GM12873 (cell line): Measurements from ENCODE around the gene PYGB.
A peak's percentile ranks its signal among the peaks of the same experiment; 100 is the strongest.

Source experiments
- TF ChIP-seq, protein P1 (sequence below): IDR thresholded peaks from 2 replicates; pipeline ENCODE4 v1.5.1; 2012; ENCODE audit warnings: low read depth, mild to moderate bottlenecking, moderate library complexity, low read length, control low read depth; ENCODE audit not compliant: insufficient read depth; ENCODE audit errors: missing control alignments

The PYGB gene

DNA sequence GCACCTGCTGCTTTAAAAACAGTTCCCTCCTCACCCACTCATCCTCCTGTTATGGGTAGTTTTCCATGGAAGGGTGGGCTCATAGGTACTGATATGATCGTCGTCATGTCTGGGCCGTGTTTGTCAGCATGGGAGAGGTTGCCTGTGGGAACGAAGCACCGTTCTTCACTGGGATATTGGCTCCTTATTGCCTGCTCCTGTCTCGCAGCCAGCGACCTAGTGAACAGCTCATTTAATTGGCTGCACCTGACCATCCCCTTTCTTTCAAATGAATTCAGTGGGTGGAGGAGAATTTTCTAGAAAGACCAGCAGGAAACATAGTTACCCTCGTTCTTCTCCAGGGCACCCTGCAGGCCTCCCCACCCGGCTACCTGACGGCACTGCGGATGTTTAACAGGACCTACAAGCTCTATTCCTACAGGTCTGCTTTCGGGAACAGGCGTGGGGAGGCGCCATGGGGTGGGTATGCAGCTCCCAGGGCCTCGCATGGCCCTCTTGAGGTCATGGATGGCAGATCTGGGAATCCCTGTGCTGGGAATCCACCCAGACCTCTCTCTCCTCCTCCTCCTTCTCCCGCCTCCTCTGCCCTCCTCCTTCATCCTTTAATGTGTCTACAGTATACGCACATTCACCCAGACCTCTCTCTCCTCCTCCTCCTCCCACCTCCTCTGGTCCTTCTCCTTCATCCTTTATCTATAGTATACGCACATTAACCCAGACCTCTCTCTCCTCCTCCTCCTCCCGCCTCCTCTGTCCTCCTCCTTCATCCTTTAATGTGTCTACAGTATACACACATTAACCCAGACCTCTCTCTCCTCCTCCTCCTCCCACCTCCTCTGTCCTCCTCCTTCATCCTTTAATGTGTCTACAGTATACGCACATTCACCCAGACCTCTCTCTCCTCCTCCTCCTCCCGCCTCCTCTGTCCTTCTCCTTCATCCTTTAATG lies 30.4 kb upstream of the PYGB start:
- TF ChIP-seq, protein P1, sequence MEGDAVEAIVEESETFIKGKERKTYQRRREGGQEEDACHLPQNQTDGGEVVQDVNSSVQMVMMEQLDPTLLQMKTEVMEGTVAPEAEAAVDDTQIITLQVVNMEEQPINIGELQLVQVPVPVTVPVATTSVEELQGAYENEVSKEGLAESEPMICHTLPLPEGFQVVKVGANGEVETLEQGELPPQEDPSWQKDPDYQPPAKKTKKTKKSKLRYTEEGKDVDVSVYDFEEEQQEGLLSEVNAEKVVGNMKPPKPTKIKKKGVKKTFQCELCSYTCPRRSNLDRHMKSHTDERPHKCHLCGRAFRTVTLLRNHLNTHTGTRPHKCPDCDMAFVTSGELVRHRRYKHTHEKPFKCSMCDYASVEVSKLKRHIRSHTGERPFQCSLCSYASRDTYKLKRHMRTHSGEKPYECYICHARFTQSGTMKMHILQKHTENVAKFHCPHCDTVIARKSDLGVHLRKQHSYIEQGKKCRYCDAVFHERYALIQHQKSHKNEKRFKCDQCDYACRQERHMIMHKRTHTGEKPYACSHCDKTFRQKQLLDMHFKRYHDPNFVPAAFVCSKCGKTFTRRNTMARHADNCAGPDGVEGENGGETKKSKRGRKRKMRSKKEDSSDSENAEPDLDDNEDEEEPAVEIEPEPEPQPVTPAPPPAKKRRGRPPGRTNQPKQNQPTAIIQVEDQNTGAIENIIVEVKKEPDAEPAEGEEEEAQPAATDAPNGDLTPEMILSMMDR = no peak

DNA sequence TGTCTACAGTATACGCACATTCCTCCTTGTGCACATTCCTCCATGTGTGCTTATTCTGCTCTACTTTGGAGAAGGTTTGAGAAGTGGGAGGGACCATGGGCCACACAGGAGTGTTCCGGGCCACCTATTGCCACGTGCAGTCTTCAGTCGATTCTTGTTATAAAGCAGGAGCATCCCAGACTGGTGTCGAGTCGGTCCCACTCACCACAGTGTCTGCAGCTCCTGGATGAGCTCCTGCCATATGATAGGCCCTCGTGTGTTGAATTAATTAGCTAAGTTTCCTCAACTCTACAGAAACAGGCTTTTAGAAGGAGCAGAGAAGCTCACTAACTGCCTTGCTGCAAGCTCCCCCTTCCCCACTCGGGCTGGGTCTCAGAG lies 29.8 kb upstream of the PYGB start:
- TF ChIP-seq, protein P1 = no peak

DNA sequence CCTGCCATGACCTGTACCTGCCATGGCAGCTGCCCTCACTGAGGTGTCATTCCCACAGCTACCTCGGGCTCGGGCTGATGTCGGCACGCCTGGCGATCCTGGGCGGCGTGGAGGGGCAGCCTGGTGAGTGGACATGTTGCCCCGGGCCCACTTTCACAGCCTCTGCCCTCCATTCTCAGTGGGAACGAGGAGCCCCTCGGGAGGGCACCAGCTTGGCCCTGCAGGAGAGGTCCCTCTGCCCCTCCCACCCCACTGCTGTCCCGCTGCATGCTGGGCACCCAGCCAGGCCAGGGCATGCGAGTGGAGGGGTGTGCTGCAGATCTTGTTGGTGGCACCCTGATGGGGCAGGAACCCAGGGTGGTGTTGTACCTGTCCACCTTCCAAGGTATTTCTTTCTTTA lies 29.4 kb upstream of the PYGB start:
- TF ChIP-seq, protein P1 = no peak

DNA sequence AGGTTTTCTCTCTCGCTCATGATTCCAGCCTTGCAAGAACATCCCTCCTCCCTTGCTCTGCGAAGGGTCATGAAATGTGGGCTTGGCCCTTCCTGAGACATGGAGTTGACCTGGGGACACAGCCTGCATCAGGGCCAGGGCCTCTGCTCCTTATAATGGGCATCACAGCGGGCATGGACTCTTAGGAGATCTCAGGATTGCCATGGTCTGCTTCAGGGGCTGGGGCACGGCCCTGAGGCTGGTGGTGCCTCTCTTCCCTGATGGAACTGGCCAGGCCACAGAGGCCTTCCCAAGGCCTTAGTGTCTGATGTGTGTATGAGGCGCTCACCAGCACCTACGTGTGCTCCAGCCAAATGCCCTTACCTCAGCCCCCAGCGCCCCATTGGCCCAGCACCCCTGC lies 28.5 kb upstream of the PYGB start:
- TF ChIP-seq, protein P1 = no peak

DNA sequence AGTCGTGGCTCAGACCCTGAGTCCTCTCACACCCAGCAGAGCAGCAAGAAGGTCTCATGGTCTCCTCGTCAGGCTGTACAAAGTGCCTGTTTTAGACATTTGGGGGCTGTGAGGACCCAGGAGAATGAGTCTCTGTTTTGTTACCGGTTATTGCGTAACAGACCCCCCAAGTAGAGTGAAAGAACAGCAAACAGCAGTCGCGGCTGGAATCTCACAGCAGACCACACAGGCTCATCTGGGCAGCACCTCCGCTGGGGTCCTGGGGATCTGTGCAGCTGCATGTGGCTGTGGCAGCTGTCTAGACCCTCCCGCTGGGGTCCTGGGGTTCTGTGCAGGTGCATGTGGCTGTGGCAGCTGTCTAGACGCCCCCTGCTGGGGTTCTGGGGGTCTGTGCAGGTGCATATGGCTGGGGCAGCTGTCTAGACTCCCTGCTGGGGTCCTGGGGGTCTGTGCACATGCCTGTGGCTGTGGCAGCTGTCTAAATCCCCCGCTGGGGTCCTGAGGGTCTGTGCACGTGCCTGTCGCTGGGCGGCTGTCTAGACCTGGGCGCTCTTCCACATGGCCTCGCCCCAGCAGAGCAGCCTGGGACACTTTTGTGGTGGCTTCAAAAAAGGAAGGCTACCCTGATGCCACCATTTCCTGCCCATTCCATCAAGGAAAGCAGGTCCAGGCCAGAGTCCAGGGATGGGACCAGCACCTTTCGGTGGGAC lies 27.7 kb upstream of the PYGB start:
- TF ChIP-seq, protein P1 = peak; percentile 56

DNA sequence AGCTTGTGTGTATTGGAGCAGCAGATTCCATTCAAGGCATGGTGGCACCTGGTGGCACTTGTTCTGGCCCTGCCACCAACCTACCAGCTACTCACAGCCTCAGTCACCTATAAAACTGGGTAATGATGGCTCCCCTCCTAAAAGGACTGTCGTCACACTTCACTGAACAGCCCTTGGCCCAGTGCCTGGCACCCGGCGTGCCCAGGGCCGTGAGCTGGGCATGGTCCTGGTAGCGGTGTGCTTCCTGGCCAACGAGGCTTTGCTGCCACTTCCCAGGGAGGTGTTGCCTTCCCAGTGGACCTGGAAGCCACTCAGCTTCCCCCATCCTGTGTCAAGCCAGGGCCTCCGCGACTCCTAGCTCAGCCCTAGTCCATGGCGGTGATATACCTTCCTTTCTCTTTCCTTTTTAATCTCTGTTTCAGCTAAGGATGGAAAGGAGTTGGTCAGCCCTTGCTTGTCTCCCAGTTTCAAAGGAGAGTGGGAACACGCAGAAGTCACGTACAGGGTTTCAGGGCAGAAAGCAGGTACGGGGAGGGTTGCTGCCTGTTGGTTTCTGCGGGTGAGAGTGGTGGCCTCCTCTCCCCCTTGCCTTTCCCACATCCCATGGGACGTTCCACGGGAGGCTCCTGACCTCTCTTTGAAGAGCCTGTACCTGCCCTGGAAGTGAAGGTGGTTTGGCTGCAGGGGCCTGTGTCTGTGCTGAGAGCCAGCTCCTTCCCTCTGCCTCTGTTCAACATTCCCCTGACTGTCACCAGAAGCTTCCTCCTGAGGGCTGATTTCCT lies 26.9 kb upstream of the PYGB start:
- TF ChIP-seq, protein P1 = no peak
